ENCODE measurements around the gene PPM1B. TPM values are rescaled to one million over a fixed set of nuclear protein-coding genes. Genes with fewer than 3 reads are reported as not detected.
"Not testable (repeated sequence)": the region's sequence is repeated elsewhere in the genome, so short reads cannot be mapped to it uniquely, and the experiment has no call there.

PPM1B gene
- total RNA-seq, 1 donor from 2014 or later, result 51.7 TPM

DNA sequence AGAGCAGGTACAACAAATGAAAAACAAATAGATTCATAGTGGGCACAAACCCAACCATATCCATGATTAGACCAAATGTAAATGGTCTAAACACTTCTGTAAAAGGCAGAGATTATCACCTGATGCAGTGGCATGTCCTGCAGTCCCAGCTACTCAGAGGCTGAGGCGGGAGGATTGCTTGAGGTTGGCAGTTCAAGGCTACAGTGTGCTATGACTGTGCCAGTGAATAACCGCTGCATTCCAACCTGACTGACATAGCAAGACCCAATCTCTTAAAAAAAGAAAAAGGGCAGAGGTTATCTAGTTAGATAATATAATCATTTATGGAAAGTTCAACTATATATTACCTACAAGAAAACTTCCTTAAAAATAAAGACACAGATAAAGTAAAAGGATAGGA, 85.3 kb downstream of the PPM1B start:
- TF ChIP-seq, protein P1, sequence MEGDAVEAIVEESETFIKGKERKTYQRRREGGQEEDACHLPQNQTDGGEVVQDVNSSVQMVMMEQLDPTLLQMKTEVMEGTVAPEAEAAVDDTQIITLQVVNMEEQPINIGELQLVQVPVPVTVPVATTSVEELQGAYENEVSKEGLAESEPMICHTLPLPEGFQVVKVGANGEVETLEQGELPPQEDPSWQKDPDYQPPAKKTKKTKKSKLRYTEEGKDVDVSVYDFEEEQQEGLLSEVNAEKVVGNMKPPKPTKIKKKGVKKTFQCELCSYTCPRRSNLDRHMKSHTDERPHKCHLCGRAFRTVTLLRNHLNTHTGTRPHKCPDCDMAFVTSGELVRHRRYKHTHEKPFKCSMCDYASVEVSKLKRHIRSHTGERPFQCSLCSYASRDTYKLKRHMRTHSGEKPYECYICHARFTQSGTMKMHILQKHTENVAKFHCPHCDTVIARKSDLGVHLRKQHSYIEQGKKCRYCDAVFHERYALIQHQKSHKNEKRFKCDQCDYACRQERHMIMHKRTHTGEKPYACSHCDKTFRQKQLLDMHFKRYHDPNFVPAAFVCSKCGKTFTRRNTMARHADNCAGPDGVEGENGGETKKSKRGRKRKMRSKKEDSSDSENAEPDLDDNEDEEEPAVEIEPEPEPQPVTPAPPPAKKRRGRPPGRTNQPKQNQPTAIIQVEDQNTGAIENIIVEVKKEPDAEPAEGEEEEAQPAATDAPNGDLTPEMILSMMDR (IDR thresholded peaks at IDR 0.05), result no peak
- no peak overlapping the region for H3K4me3 ChIP-seq
- DNase-seq, result no peak
- H3K9me3 ChIP-seq, result no peaks in the 10 kb centered on the region
- H3K4me1 ChIP-seq, result no peaks in the 10 kb centered on the region
- no peak for ATAC-seq
- no peaks in the 10 kb centered on the region for H3K27me3 ChIP-seq (ENCODE audit: low read depth)
- H3K36me3 ChIP-seq, result no peaks in the 10 kb centered on the region
- H3K27ac ChIP-seq, result no peak overlapping the region
- intact Hi-C loops (cut with DNase I), result no loop called here

DNA sequence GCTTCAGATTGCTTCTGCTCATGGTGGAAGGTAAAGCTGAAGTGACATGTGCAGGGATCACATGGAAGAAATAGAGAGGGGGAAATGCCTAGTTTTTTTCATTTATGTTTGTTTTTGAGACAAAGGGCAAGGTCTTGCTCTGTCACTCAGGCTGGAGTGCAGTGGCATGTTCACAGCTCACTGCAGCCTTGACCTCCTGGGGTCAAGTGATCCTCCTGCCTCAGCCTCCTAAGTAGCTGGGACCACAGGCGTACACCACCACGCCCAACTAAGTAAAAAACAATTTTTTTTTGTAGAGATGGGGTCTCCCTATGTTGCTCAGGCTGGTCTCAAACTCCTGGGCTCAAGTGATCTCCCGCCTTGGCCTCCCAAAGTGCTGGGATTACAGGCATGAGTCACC, 87.0 kb downstream of the PPM1B start:
- H3K9me3 ChIP-seq; ATAC-seq; intact Hi-C loops (cut with DNase I); H3K36me3 ChIP-seq; DNase-seq; H3K4me3 ChIP-seq; H3K27ac ChIP-seq; H3K4me1 ChIP-seq; H3K27me3 ChIP-seq (ENCODE audit: low read depth): not testable (repeated sequence)

- H3K27me3 ChIP-seq (ENCODE audit: low read depth); H3K36me3 ChIP-seq; ATAC-seq; DNase-seq; H3K27ac ChIP-seq; H3K9me3 ChIP-seq; H3K4me3 ChIP-seq; intact Hi-C loops (cut with DNase I); H3K4me1 ChIP-seq: not testable (repeated sequence)
Observed at GRCh38 chr2:44257802-44258201, 89.1 kb downstream of the PPM1B start.

GRCh38 chr2:44267269-44267795, 98.7 kb downstream of the PPM1B start:
- Histone ChIP-seq H3K9me3 (no peaks in the 10 kb centered on the region), H3K4me3 (no peak overlapping the region), H3K36me3 (no peaks in the 10 kb centered on the region), H3K27ac (no peak overlapping the region), H3K27me3 (ENCODE audit: low read depth) (no peaks in the 10 kb centered on the region), H3K4me1 (no peaks in the 10 kb centered on the region)
- no peak for ATAC-seq
- DNase-seq, result no peak
- TF ChIP-seq, protein P1 (IDR thresholded peaks at IDR 0.05), result no peak
- intact Hi-C loops (cut with DNase I), result no loop called here

- Histone ChIP-seq H3K9me3 (no peaks in the 10 kb centered on the region), H3K27me3 (ENCODE audit: low read depth) (no peaks in the 10 kb centered on the region), H3K4me1 (no peaks in the 10 kb centered on the region), H3K27ac (no peak overlapping the region), H3K4me3 (no peak overlapping the region), H3K36me3 (no peaks in the 10 kb centered on the region)
- intact Hi-C loops (cut with DNase I), result no loop called here
- peak in 1 of 2 donors; percentile 41 for ATAC-seq
- TF ChIP-seq, protein P1 (IDR thresholded peaks at IDR 0.05), result no peak
- no peak for DNase-seq
Observed at GRCh38 chr2:44267796-44268648, 99.3 kb downstream of the PPM1B start.

DNA sequence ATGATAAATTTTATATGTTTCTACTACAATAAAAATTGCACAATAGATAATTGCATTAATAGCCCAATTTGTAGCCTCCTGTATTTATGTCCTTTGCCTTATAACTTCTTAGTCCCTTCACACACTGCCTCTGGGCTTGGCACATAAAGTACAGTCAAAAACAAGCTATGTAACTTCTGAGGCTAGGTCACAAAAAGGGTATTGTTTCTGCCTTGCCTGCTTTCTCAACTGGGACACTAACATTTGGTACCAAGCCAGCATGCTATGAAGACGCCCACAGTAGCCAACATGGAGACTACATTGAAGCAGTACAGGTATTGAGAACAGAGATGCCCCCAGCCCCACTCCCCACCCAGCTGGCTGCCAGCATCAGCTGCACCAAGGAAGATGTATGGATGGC, 101.2 kb downstream of the PPM1B start:
- no peak for DNase-seq

More for the DNA sequence above, 101.2 kb downstream of the PPM1B start:
- intact Hi-C loops (cut with DNase I), result no loop called here
- no peaks in the 10 kb centered on the region for H3K27me3 ChIP-seq (ENCODE audit: low read depth)
- no peaks in the 10 kb centered on the region for H3K4me1 ChIP-seq
- TF ChIP-seq, protein P1 (IDR thresholded peaks at IDR 0.05), result no peak
- no peaks in the 10 kb centered on the region for H3K9me3 ChIP-seq
- no peak for ATAC-seq
- no peak overlapping the region for H3K4me3 ChIP-seq
- no peak overlapping the region for H3K27ac ChIP-seq
- H3K36me3 ChIP-seq, result no peaks in the 10 kb centered on the region
